WTC11 (cell line): ENCODE data around the gene METTL15.

Experiments
- CBFB ChIP-seq: sonication (generic); formaldehyde crosslinking; IDR thresholded peaks from 2 replicates; pipeline ENCODE4 v1.8.1; 2022; ENCODE audit warnings: mild to moderate bottlenecking, low read depth, missing genetic modification reagents
- CREB1 ChIP-seq: sonication (generic); formaldehyde crosslinking; IDR thresholded peaks from 2 replicates; pipeline ENCODE4 v1.8.0; 2023; ENCODE audit warnings: mild to moderate bottlenecking, missing genetic modification reagents
- MXD4 ChIP-seq: fragments of 250-450 bp; sonication (Bioruptor Pico); IDR thresholded peaks from 2 replicates; pipeline ENCODE4 v1.8.0; 2021; ENCODE audit warnings: mild to moderate bottlenecking, moderate library complexity, borderline replicate concordance
- NFYB ChIP-seq: sonication (generic); formaldehyde crosslinking; conservative IDR thresholded peaks from 2 replicates; pipeline ENCODE4 v1.8.0; 2022; ENCODE audit warnings: low read depth, missing genetic modification reagents
- TCF7 ChIP-seq: sonication (generic); formaldehyde crosslinking; IDR thresholded peaks from 2 replicates; pipeline ENCODE4 v1.8.0; 2022; ENCODE audit warnings: mild to moderate bottlenecking, low read depth, missing genetic modification reagents, moderate library complexity
- ZNF423 ChIP-seq: fragments of 250-450 bp; sonication (Bioruptor Pico); IDR thresholded peaks from 2 replicates; pipeline ENCODE4 v2.1.2; 2022; ENCODE audit warnings: mild to moderate bottlenecking, moderate library complexity
- TF ChIP-seq, protein P1 (sequence below): fragments of 200-600 bp; IDR thresholded peaks from 2 replicates; pipeline ENCODE4 v1.8.0; 2022; ENCODE audit warnings: antibody characterized with exemption
- TF ChIP-seq, protein P2 (sequence below): sonication (generic); formaldehyde crosslinking; IDR thresholded peaks from 2 replicates; pipeline ENCODE4 v1.8.1; 2022; ENCODE audit warnings: mild to moderate bottlenecking, missing genetic modification reagents, moderate library complexity, borderline replicate concordance
- TF ChIP-seq, protein P3 (sequence below): sonication (generic); formaldehyde crosslinking; conservative IDR thresholded peaks from 2 replicates; pipeline ENCODE4 v1.8.1; 2022; ENCODE audit warnings: mild to moderate bottlenecking, missing genetic modification reagents

DNA sequence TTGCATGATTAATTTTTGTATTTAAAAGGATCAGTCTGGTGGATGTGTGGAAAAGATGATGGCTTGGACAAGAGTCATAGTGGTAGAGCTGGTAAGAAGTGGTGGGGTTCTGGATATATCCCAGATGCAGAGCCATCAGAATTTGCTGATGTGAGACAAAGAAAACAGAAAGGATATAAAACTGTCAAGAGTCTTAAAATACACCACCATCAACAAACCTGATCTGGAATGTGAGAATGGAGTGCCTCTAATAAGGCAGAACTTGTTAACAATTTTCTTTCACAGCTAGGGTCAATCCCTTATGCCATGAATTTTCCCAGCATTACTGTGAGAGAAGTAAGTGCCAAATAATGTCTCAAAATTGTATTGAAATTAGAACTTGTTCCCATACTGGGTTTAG is 215.4 kb downstream of the METTL15 start:
- TF ChIP-seq, protein P1, sequence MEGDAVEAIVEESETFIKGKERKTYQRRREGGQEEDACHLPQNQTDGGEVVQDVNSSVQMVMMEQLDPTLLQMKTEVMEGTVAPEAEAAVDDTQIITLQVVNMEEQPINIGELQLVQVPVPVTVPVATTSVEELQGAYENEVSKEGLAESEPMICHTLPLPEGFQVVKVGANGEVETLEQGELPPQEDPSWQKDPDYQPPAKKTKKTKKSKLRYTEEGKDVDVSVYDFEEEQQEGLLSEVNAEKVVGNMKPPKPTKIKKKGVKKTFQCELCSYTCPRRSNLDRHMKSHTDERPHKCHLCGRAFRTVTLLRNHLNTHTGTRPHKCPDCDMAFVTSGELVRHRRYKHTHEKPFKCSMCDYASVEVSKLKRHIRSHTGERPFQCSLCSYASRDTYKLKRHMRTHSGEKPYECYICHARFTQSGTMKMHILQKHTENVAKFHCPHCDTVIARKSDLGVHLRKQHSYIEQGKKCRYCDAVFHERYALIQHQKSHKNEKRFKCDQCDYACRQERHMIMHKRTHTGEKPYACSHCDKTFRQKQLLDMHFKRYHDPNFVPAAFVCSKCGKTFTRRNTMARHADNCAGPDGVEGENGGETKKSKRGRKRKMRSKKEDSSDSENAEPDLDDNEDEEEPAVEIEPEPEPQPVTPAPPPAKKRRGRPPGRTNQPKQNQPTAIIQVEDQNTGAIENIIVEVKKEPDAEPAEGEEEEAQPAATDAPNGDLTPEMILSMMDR, result no peak
- TF ChIP-seq MXD4 (CRISPR knock-in tag) (no peak), CREB1 (CRISPR knock-in tag) (no peak), ZNF423 (no peak), TCF7 (CRISPR knock-in tag) (no peak), NFYB (CRISPR knock-in tag) (no peak), CBFB (CRISPR knock-in tag) (no peak)
- TF ChIP-seq, protein P2, sequence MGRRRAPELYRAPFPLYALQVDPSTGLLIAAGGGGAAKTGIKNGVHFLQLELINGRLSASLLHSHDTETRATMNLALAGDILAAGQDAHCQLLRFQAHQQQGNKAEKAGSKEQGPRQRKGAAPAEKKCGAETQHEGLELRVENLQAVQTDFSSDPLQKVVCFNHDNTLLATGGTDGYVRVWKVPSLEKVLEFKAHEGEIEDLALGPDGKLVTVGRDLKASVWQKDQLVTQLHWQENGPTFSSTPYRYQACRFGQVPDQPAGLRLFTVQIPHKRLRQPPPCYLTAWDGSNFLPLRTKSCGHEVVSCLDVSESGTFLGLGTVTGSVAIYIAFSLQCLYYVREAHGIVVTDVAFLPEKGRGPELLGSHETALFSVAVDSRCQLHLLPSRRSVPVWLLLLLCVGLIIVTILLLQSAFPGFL (CRISPR knock-in tag), result no peak
- TF ChIP-seq, protein P3, sequence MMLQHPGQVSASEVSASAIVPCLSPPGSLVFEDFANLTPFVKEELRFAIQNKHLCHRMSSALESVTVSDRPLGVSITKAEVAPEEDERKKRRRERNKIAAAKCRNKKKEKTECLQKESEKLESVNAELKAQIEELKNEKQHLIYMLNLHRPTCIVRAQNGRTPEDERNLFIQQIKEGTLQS (CRISPR knock-in tag), result no peak
